ENCODE data around the gene NRG2.

The NRG2 gene

DNA sequence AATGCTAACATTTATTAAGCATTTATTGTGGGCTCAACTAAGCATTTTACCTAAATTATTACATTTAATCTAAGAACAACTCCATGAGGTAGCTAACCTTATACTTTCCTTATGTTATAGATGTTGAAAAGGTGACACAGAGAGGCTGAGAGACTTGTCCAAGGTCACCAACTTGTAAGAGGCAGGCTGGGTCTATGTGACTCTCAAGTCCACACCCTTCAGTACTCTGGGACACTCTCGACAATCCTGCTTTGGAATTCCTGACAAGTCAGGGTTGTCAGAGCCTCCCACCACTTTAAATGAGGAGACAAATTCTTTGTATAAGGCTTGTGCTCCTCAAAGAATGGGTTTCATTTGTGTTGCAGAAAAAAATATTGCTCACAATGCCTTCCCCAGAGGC is 67.2 kb downstream of the NRG2 start:
- no peak overlapping the region for H3K4me3 ChIP-seq (ENCODE audit: low read depth, low read length)
- TF ChIP-seq, protein P1, sequence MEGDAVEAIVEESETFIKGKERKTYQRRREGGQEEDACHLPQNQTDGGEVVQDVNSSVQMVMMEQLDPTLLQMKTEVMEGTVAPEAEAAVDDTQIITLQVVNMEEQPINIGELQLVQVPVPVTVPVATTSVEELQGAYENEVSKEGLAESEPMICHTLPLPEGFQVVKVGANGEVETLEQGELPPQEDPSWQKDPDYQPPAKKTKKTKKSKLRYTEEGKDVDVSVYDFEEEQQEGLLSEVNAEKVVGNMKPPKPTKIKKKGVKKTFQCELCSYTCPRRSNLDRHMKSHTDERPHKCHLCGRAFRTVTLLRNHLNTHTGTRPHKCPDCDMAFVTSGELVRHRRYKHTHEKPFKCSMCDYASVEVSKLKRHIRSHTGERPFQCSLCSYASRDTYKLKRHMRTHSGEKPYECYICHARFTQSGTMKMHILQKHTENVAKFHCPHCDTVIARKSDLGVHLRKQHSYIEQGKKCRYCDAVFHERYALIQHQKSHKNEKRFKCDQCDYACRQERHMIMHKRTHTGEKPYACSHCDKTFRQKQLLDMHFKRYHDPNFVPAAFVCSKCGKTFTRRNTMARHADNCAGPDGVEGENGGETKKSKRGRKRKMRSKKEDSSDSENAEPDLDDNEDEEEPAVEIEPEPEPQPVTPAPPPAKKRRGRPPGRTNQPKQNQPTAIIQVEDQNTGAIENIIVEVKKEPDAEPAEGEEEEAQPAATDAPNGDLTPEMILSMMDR (IDR thresholded peaks at IDR 0.05; ENCODE audit: low read depth, low read length): no peak

DNA sequence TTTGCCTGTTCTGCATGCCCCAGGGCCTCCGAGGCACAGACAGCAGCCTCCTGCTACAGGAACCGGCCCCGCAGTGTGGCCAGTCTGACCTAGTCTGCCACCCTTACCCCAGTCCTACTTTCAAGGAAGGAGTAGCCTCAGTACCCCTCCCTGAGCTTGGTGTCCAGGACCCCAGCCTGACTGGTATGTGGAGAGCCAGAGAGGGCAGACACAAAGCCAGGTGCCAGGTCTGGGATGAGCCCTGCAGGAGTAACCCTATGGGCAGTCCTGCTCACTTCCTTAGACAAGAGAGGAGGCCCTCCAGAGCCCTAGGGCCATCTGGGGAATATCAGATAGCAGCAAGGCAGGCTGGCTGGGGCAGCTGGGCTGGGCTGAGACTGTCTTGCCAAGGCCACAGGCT is 67.8 kb downstream of the NRG2 start:
- H3K4me3 ChIP-seq (ENCODE audit: low read depth, low read length): no peak overlapping the region
- TF ChIP-seq, protein P1 (IDR thresholded peaks at IDR 0.05; ENCODE audit: low read depth, low read length): no peak

GRCh38 chr5:139974661-139975060 is 68.4 kb downstream of the NRG2 start:
- TF ChIP-seq, protein P1 (IDR thresholded peaks at IDR 0.05; ENCODE audit: low read depth, low read length): no peak
- H3K4me3 ChIP-seq (ENCODE audit: low read depth, low read length): no peak overlapping the region

GRCh38 chr5:139971202-139971725 is 71.8 kb downstream of the NRG2 start:
- TF ChIP-seq, protein P1 (IDR thresholded peaks at IDR 0.05; ENCODE audit: low read depth, low read length): no peak

GRCh38 chr5:139969318-139969717 is 73.8 kb downstream of the NRG2 start:
- no peak overlapping the region for H3K4me3 ChIP-seq (ENCODE audit: low read depth, low read length)
- TF ChIP-seq, protein P1 (IDR thresholded peaks at IDR 0.05; ENCODE audit: low read depth, low read length): no peak

More at GRCh38 chr5:139971202-139971725, 71.8 kb downstream of the NRG2 start:
- no peak overlapping the region for H3K4me3 ChIP-seq (ENCODE audit: low read depth, low read length)

- H3K4me3 ChIP-seq (ENCODE audit: low read depth, low read length): no peak overlapping the region
- TF ChIP-seq, protein P1 (IDR thresholded peaks at IDR 0.05; ENCODE audit: low read depth, low read length): peak; percentile 95
Measured at GRCh38 chr5:139968547-139969261, 74.4 kb downstream of the NRG2 start.

DNA sequence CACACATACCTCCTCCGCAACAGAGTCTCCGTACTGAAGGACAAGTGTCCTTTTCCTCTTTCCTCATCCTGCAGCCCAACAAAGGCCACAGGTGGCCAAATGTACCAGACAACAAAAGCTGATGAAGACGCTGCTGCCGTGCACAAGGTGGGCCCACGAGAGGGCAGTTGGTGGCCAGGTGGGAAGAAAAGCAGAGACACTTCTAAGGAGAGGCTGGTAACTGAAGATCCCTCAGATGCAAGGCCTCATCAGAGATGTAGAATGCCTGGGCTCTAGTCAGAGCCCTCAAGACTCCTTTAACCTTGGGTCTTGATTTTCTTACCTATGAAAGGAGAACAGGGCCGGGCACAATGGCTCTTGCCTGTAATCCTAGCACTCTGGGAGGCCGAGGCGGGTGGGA is 75.7 kb downstream of the NRG2 start:
- TF ChIP-seq, protein P1 (IDR thresholded peaks at IDR 0.05; ENCODE audit: low read depth, low read length): no peak
- H3K4me3 ChIP-seq (ENCODE audit: low read depth, low read length): no peak overlapping the region
